Liver (tissue), 2 donors: ENCODE measurements around the gene TNNI3K.

Experiments used
- MAX ChIP-seq: IDR thresholded peaks from 2 replicates; pipeline ENCODE4 v1.6.1; 2016; ENCODE audit warnings: antibody characterized with exemption
- RXRA ChIP-seq, 2 donors: IDR thresholded peaks; 2 replicates each; pipeline ENCODE4 v1.6.1; 2017 to 2018; ENCODE audit warnings: antibody characterized with exemption in 2 of 2, mild to moderate bottlenecking in 1 of 2
- donor health status: healthy.

- TF ChIP-seq MAX (no peak), RXRA (IDR thresholded peaks at IDR 0.05) (no peak)
Observed at GRCh38 chr1:74474585-74474984, 239.4 kb downstream of the TNNI3K start.
